ENCODE results near the gene RSPH3. TPM values are rescaled to one million over a fixed set of nuclear protein-coding genes. Genes with fewer than 3 reads are reported as not detected.

Gene RSPH3
- total and polyA plus RNA-seq, 4 donors: 1.7 to 4.6 (median 3.3) TPM

DNA sequence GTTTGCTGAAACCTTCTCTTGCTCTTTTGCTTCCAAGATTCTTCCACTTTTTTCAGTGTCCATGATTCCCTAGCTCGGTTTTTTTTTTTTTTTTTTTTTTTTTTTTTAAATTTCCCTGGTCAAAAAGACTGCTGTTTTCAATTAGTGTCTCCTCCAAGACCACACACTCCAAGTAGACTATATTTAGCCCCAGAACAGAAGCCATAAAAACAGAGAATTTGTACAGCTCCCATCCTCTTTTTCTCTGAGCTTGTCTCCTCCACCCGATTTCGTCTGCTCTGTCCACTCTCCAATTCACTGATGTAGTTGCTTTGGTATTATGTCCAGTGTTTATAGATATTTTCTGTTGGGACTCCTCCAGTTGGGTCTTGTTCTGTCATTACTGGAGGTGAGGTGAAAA lies 37.6 kb downstream of the RSPH3 start:
- no peak overlapping the region for H3K4me3 ChIP-seq (ENCODE audit: low read depth in 1 of 3, low read length in 3 of 3)
- no peak overlapping the region for H3K9ac ChIP-seq (ENCODE audit: low read depth in 1 of 2, low read length in 2 of 2)
- TF ChIP-seq REST (IDR thresholded peaks at IDR 0.05) (no peak), NR2F2 (IDR thresholded peaks at IDR 0.05) (no peak), GABPA (IDR thresholded peaks at IDR 0.05 in 1 of 2, conservative IDR thresholded peaks at IDR 0.05 in 1 of 2) (no peak), YY1 (IDR thresholded peaks at IDR 0.05) (no peak), FOXA1 (IDR thresholded peaks at IDR 0.05) (no peak), JUND (IDR thresholded peaks at IDR 0.05) (no peak), FOXA2 (IDR thresholded peaks at IDR 0.05) (no peak), HNF4G (IDR thresholded peaks at IDR 0.05) (no peak), TAF1 (conservative IDR thresholded peaks at IDR 0.05) (no peak), CTCF (IDR thresholded peaks at IDR 0.05; ENCODE audit: low read depth, low read length, missing input control) (no peak), ATF3 (IDR thresholded peaks at IDR 0.05) (no peak), EGR1 (IDR thresholded peaks at IDR 0.05; ENCODE audit: low read depth in 2 of 2) (no peak), RXRA (IDR thresholded peaks at IDR 0.05) (no peak), RAD21 (IDR thresholded peaks at IDR 0.05) (no peak), SP1 (IDR thresholded peaks at IDR 0.05) (no peak)
- TF ChIP-seq, protein P1, sequence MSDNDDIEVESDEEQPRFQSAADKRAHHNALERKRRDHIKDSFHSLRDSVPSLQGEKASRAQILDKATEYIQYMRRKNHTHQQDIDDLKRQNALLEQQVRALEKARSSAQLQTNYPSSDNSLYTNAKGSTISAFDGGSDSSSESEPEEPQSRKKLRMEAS (IDR thresholded peaks at IDR 0.05): no peak
- H3K9me3 ChIP-seq (ENCODE audit: control insufficient read depth in 4 of 4, low read length in 3 of 4): no peaks in the 10 kb centered on the region
- H3K27ac ChIP-seq (ENCODE audit: low read depth in 1 of 2, low read length in 2 of 2): no peak overlapping the region
- peaks cover 3 to 13% (median 7%) of the 10 kb centered on the region in 4 donors for H3K4me1 ChIP-seq (ENCODE audit: control insufficient read depth in 4 of 4, insufficient read depth in 4 of 4, low read length in 3 of 4)
- peaks cover 0 to 2% (median 0%) of the 10 kb centered on the region in 4 donors for H3K36me3 ChIP-seq (ENCODE audit: control insufficient read depth in 4 of 4, insufficient read depth in 3 of 4, low read depth in 1 of 4, low read length in 3 of 4)
- 97% methylated on average over 3 of the region's 3 CpGs for WGBS
- DNase-seq (ENCODE audit: low spot score): no peak
- H3K27me3 ChIP-seq (ENCODE audit: control insufficient read depth in 4 of 4, insufficient read depth in 4 of 4, low read length in 3 of 4): no peaks in the 10 kb centered on the region

DNA sequence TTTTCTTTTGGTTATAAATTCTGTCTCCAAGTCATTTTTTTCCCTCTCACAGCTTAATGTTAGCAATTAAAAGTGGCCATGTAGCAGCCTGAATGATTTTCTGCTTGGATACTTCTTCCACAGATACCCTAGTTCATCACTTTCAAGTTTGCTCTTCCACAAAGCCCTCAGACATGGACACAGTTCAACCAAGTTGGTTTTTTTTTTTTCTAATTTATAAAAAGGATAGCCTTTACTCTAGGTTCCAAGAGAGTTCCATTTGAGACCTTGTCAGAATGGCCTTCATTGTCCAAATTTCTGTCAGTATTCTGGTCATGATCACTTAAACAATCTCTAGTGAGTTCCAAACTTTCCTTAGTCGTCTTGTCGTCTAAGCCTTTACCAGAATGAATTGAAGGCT lies 40.0 kb downstream of the RSPH3 start:
- TF ChIP-seq CTCF (IDR thresholded peaks at IDR 0.05; ENCODE audit: low read depth, low read length, missing input control): no peak
- TF ChIP-seq, protein P1 (IDR thresholded peaks at IDR 0.05): no peak
- TF ChIP-seq GABPA (IDR thresholded peaks at IDR 0.05 in 1 of 2, conservative IDR thresholded peaks at IDR 0.05 in 1 of 2): no peak
- no peak for TF ChIP-seq REST (IDR thresholded peaks at IDR 0.05)
- no peak for TF ChIP-seq TAF1 (conservative IDR thresholded peaks at IDR 0.05)
- no peak for TF ChIP-seq FOXA1 (IDR thresholded peaks at IDR 0.05)
- TF ChIP-seq HNF4G (IDR thresholded peaks at IDR 0.05): no peak
- TF ChIP-seq FOXA2 (IDR thresholded peaks at IDR 0.05): no peak
- no peak for TF ChIP-seq EGR1 (IDR thresholded peaks at IDR 0.05; ENCODE audit: low read depth in 2 of 2)
- no peak for TF ChIP-seq HNF4A (conservative IDR thresholded peaks at IDR 0.05)
- H3K4me3 ChIP-seq (ENCODE audit: low read depth in 1 of 3, low read length in 3 of 3): no peak overlapping the region
- H3K36me3 ChIP-seq (ENCODE audit: control insufficient read depth in 4 of 4, insufficient read depth in 3 of 4, low read depth in 1 of 4, low read length in 3 of 4): peaks cover 0 to 2% (median 0%) of the 10 kb centered on the region in 4 donors
- no peak overlapping the region for H3K27ac ChIP-seq (ENCODE audit: low read depth in 1 of 2, low read length in 2 of 2)
- peaks cover 3 to 13% (median 7%) of the 10 kb centered on the region in 4 donors for H3K4me1 ChIP-seq (ENCODE audit: control insufficient read depth in 4 of 4, insufficient read depth in 4 of 4, low read length in 3 of 4)
- no peak for DNase-seq (ENCODE audit: low spot score)
- no peaks in the 10 kb centered on the region for H3K27me3 ChIP-seq (ENCODE audit: control insufficient read depth in 4 of 4, insufficient read depth in 4 of 4, low read length in 3 of 4)
- WGBS: 94% methylated on average over 2 of the region's 2 CpGs
- no peaks in the 10 kb centered on the region for H3K9me3 ChIP-seq (ENCODE audit: control insufficient read depth in 4 of 4, low read length in 3 of 4)
- H3K9ac ChIP-seq (ENCODE audit: low read depth in 1 of 2, low read length in 2 of 2): no peak overlapping the region

All from liver (tissue), 9 donors.